IPS-18c (cell line): ENCODE measurements around the gene YBX2.

ENCODE experiments used
- H3K4me3 ChIP-seq: 2 replicates; pipeline ENCODE4 v1.7.0; 2013; ENCODE audit warnings: low read depth, mild to moderate bottlenecking, low read length, moderate library complexity; ENCODE audit not compliant: insufficient read depth
- H3K9me3 ChIP-seq: one replicate; pipeline ENCODE4 v1.6.1; 2013; ENCODE audit warnings: mild to moderate bottlenecking, low read length, moderate library complexity; ENCODE audit not compliant: control insufficient read depth, insufficient read depth

The YBX2 gene

DNA sequence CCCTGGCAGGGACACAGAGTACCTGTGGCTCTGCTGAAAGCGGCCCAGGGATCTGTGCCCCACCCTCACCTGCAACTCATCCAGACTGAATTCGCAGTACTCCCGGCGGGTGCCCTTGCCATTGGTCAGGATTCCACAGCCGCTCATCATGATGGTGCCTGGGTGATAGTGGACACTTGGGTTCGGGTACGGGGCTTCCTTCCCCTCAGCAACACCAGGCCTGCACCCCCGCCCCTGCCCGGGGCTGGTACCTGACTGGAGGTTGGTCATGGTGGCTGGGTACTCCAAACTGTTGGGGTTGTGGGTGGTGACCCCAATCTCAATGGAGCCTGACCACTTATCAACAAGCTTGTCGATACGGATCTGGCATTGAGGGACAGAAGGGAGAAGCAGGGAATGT is 31.7 kb upstream of the YBX2 start:
- no peaks in the 10 kb centered on the region for H3K9me3 ChIP-seq
- no peak overlapping the region for H3K4me3 ChIP-seq

DNA sequence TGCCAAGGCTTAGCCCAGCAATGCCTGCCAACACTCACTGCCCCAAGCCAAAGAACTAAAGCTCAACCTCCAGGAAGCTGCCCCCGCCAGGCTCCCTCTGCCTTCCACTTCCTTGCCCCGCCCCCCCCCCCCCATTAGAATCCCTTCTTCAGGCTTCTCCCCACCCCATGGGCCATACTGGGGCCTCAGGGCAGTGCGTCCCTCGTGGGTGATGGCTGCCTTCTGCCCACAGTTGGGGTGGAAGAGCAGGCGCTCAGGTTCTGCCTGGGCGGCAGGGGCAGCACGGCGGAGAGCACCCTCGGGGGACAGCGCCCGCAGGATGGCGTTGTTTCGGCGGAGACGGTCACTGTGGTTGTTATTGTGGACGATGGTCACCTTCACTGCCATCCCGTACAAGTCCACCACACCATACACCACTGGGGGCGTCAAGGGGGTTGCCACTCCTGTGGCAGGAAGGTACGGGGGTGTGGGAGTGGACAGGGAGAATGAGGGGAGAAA is 30.6 kb upstream of the YBX2 start:
- Histone ChIP-seq H3K4me3 (no peak overlapping the region), H3K9me3 (no peaks in the 10 kb centered on the region)

DNA sequence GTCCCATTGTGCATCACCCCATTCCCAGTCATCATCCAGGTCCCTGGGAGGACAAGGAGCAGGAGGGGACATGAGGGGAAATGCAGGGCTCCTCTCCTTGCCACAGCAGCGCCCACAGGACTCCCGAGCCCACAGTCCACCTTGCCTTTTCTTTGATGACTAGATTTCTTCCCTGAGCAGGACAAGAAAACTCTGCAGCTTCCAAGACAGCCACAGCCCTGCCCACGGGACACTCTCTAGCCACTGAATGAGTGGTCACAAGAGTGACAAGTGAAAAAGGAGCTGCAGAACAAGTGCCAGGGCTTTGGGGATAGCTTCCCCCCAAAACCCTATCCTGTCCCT is 30.0 kb upstream of the YBX2 start:
- Histone ChIP-seq H3K4me3 (no peak overlapping the region), H3K9me3 (no peaks in the 10 kb centered on the region)

DNA sequence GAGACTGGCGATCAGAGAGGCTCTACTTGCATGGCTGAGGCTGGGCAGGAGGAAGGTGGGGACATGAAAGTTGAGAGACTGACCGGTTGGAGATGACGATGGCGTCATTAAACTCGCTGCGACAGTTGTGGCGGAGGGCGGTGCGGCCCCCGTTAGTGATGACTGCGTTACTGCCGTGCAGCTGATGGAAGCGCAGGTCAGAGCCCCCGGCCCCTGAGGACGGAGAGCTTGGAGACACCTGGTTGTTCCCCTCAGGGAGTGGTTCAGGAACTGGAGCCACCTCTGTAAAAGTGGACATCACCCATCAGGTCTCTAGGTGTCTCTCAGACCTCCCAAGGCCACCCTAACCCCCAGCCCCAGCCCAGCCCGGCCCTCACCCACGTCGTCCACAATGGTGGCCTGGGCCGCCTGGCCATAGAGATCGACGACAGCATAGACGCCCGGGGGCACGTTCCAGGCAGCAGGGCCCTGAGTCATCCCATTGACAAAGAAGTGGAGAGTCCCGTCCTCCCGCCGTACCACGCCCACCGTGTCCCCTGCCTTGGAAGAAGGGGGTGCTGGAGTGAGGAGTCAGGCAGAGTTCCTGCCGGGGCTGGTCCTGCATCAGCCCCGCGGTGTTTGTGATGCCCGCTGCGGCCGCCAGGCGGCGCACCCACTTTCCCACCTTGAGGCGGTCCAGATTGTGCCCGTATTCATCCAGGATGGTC is 29.4 kb upstream of the YBX2 start:
- no peak overlapping the region for H3K4me3 ChIP-seq
- no peaks in the 10 kb centered on the region for H3K9me3 ChIP-seq

DNA sequence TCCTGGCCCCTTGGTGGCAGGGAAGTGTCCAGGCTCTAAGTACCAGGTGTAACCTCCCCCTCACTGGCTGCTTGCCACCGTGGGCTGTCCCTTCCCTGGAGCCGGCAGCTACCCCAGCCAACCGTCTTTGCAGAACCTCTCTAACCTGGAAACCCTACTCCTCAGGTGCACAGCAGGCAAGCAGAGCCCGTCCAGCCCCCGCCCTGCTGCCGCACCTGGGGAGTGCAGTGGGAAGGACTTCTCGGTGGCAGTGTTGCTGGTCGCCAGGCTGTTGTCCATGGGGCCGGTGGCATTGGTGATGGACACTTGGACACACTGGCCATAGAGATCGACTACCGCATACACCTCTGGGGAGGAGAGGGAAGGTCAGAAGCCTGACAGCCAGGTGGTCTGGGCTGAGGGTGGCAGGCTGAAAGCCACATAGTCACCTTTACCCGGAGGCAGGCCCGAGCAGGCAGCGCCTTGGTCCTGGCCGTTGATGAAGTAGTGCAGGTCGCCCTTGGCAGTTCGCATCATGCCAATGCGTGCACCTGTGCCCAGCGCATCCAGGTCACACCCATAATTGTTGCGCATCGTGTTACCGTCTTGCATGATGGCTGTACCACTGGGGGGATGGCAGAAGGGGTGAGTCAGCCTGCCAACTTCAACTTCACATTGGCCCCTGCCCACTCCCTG is 28.2 kb upstream of the YBX2 start:
- no peaks in the 10 kb centered on the region for H3K9me3 ChIP-seq
- H3K4me3 ChIP-seq: no peak overlapping the region

DNA sequence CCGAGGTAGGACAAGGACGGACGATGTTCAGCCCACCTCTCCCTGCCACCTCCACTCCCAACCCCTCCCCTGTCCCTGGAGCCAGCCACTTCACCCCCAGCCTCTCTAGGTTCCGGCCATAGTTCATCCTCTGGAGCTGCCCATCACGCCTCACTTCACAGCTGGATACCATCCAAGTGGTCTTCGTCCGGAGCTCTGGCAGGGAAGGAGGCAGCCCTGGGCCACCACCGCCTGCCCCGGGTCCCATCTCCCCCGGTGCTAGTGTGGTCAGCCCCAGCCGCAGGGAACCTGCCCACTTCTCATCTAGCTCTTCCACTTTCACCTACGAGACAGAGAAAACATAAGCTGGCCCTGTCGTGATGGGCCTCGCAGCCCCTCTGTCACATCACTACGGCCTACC is 27.0 kb upstream of the YBX2 start:
- no peak overlapping the region for H3K4me3 ChIP-seq
- no peaks in the 10 kb centered on the region for H3K9me3 ChIP-seq

DNA sequence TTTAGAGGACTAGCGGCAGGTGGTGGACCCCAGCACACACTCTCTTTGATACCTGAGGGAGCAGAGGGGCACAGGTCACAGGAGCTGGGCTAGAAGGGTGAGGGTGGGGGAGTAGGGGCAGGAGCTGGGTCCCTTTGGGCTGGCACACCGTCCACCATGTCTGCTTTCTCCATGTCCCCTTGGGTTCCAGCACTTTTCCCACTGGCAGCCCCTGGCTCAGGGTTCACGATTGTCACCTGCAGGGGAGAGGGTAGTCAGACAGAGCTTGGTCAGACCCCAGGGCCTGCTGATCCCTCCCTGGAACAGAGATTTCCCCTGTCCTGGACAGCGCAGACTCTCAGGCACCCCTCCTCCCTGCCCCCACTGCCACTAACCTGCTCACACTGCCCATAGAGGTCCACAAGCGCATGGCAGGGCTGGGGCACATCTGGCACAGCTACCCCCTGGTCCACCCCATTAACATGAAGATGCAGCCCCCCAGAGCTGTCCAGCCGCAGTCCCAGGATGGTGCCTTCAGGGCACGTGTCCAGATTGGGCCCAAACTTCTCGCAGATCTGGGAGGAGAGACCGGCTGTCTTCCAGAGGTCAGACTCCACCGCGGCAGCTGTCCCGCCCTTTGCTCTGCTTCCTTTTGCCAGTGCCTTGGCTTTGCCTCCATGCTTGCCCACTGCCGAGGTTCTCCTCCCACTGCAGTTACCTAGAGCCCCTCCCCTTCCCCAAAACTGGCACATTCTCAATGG is 23.9 kb upstream of the YBX2 start:
- Histone ChIP-seq H3K9me3 (peaks cover 2% of the 10 kb centered on the region), H3K4me3 (no peak overlapping the region)

DNA sequence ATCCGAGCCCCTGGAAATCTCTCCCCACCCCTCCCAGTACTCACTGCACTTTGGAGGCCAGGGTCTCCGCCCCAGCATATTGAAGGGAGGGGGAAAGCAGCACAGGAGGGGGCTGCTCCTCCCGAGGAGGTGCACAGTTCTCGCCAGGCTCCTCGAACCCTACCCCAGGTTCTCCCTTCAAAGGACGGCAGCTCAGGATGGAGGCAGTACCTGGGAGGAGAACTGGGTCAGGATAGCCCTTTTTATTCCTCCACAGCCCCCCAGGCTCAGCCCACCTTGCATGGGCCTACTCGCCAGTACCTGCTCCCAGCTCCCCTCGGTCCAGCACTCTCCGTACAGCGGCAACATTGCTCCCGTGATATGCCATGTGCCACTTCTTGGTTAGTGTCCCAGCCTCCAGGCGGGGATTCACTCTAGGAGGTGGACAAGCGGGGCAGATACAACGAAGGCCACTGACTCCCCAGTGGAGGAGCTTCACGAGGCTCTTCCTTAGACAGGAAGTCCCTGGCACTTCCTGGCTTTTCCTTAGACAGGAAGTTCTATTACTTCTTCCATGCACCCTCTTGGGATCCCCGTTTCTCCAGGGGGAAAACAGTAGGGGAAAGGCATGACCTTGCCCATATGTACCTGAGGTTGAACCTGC is 22.8 kb upstream of the YBX2 start:
- peaks cover 2% of the 10 kb centered on the region for H3K9me3 ChIP-seq
- no peak overlapping the region for H3K4me3 ChIP-seq

DNA sequence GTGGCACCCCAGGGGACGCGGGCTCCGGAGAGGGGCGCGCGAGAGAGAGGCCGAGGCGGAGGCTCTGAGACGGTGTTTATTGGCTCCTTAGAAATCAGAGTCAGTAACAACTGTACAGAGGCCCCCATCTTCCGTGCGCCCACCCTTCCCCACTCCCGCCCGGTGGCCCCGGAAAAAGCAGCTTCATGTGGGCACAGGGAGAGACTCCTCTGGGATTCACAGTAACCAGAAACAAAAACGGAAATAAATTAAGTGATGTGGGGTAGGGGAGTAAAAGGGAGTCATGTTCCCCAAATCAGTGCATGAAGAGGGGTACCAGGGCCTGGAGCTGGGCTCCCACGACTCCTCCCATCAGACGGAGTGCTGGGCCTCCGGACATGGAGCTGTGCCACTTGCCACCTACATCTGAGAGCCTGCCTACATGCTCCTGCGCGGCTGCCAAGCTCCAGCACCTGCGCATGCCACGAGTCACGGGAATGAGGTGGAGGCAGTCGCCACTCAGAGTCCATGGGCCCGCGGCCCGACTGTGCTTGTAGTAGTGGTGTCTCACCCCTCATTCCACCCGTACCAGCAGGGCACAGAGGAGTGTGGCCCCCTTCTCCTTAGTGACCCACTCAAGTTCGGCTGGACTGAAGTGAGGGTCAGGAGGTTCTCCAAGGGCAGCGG is 21.3 kb upstream of the YBX2 start:
- H3K9me3 ChIP-seq: peaks cover 2% of the 10 kb centered on the region
- H3K4me3 ChIP-seq: peak overlapping the region; percentile 88

DNA sequence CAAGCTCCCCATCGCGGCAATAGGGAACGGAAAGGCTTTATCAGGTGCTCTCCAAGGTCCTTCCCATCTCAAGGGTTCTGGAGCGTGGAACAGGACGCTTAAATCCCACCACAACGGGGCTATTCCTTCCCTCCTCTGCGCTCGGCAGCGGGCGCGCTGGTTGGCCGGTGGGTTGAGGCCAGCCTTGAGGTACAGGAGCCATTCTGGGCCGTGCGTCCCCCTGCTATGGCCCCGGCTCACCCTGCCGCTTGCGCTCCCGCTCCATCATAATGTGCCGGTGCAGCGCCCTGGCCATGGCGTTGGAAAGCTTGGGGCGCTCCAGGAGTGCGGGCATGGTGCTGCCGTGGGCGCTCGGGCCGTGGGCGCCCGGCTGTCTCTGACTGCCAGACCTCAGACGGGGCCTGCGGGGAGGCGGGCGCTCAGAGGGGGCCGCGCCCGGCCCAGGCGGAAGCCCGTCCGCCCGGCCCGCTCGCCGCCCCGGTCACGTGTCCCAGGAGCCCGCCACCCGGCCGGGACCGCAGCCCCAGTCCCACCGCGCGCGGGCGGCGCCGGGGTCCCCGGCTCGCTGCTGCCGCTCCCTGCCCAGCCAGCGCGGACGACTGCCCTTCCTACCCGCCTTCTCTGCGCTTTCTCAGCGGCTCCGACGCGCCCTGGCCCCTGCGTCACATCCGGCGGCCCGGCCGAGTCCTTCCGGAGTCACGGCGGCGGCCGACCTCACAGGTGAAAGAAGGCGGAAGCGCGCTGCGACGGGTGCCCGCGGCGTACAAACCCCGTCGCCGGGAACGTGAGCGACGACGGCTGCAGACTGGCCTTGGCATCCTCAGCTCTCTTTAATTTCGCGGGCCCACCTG is 20.5 kb upstream of the YBX2 start, which contains the start of gene GPS2:
Gene GPS2, minus strand, starts transcription at position 642 of the 851 bp plus-strand sequence. Its CDS starts 308 bp downstream, at position 334.
- Histone ChIP-seq H3K4me3 (peak within 1 kb of the TSS; percentile 88), H3K9me3 (peaks cover 2% of the 10 kb centered on the region)

DNA sequence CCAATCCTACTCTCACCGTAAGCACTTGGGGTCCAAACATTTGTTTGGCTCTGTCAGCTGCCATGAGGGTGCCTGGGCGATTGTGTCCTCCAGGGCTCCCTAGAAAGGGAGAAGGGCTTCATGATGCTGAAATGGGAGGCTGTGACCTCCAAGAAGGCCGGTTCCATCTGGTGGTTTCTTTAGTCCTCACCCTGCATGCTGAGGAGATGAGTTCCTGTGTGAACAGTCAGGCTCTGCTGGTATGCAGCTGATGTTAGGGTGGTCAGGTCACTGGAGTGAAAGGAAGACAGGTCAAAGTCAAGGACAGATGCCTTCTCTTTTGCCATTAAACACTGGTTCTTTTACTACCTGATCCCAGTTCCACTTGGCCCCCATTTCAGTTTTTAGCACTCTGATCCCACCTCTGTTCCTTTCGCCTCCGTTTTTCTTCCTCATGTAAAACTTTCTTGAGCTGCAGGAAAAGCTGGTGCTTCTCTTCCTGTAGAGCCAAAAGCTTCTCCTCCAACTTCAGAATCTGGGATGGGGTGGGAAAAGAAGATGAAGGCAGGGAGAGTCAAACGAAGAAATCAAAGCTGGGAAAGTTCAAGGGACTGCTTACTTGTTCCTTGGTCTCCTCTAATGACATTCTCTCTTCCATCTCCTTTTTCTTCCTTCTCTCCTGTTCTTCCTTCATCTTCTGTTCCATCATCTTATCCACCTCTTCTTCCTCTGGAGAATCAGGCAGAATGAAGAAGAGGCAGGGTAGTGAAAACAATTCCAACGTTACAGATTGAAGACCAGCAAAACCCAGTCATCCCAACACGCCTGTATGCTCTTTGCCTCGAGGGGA is 19.7 kb upstream of the YBX2 start:
- H3K4me3 ChIP-seq: peak overlapping the region; percentile 88
- peaks cover 2% of the 10 kb centered on the region for H3K9me3 ChIP-seq

DNA sequence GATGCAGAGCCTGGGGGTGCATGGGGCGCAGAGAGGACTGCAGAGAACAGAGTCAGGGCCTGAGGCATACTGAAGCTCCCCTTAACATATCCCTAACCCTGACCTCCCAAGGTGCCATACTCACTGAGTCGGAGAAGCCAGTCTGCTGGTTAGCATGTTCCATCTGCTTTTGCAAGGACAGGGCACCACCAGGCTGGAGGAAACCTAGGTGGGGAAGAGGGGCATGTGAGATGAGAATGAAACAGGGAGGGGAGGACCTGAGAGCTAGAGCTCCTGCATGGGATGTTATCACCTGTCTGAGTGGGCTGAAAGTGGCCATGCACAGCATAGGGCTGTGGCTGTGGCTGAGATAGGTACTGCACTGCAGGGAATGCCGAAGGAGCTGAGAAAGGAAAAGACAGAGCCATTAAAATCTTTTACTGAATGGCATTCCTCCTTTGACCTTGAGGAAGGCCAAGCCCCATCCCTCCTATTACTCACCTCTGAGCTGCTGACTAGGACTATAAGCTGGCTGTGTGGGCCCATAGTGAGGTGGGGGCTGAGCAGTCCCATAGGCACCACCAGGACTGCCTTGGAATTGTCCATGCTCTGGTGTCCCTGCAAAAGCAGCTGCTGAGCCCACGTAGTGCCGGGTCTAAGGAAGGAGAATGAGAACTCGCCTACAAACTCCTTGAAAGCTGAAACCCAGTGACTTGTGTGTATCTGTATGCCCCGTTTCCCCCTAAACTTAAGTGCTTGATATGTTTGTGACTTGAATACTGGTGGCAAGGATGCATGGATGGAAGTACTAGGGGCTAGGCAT is 18.9 kb upstream of the YBX2 start:
- no peak overlapping the region for H3K4me3 ChIP-seq
- H3K9me3 ChIP-seq: peaks cover 2% of the 10 kb centered on the region

DNA sequence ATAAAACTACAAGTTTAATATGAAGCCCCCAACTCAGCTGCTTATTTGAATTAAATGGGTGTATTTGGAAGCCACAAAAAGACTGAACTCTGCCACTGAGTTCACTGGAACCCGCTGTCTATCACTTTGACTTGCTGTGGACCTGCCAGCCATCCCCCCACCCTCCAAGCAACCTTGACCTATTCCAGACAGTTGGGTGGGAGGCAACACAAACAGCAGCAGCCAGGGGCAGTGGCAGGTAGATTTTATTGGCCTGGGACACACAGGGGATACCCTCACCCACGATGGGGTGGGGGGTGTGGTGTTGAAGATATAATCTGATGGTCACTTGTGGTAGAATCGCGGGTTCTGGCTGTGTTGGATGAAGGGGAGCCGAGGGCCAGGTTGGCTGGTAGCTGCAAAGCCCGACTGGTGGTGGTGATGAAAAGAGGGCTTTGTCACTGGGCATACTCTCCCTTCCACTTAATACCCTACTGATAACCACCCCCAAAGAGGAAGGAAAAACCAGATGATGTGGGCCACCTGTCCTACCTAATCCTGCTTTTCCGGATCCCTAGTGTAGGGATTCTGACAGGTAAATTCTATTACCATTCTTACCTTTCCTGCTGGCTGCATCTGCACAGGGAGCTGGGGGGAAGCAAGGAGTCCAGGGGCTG is 18.1 kb upstream of the YBX2 start:
- H3K4me3 ChIP-seq: no peak overlapping the region
- H3K9me3 ChIP-seq: peaks cover 2% of the 10 kb centered on the region

DNA sequence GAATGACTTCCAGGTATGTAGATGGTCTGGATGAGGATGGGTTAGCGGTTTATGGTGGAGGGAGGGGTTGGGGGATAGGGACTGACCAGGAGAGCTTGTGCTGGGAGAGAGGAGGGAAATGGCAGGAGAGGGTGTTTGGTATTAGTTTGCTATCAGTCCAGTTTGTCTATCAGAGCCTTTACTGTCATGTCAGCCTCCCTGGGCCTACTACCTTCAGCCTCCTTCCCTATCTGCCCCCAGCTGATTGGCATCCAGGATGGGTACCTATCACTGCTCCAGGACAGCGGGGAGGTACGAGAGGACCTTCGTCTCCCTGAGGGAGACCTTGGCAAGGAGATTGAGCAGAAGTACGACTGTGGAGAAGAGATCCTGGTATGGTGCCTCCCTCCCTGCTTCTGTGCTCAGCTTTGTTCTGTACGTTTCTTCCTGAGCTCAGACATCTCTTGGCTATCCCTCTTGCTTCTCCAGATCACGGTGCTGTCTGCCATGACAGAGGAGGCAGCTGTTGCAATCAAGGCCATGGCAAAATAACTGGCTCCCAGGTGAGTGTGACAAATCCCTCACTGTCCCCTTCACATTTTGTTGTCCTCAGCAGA is 16.8 kb upstream of the YBX2 start:
- H3K4me3 ChIP-seq: no peak overlapping the region

More for the DNA sequence above, 16.8 kb upstream of the YBX2 start:
- H3K9me3 ChIP-seq: peaks cover 2% of the 10 kb centered on the region
